Activated naive CD4-positive, alpha-beta T cell treated with anti-CD3 and anti-CD28 coated beads, Interleukin-2, amount 50 U/mL, for 72 hours (primary cell): ENCODE measurements around the gene MS4A4E. TPM values are rescaled to one million over a fixed set of nuclear protein-coding genes. Genes with fewer than 3 reads are reported as not detected.
"Not testable (repeated sequence)": the region's sequence is repeated elsewhere in the genome, so short reads cannot be mapped to it uniquely, and the experiment has no call there.

Experiments
- ATAC-seq, 2 donors: fragments of 150-1000 bp; cut with Tn5 transposase; 2 replicates each; pipeline ENCODE4 v1.10.0; 2021; ENCODE audit warnings: mild to moderate bottlenecking in 2 of 2, moderate library complexity in 2 of 2
- DNase-seq, 2 donors: peaks; one replicate each; pipeline ENCODE4 v3.0.0; 2021 to 2022; ENCODE audit warnings: low spot score in 2 of 2
- H3K27ac Mint-ChIP-seq, 2 donors: one replicate each; pipeline ENCODE4 v1.8.0; 2022; ENCODE audit warnings: mild to moderate bottlenecking in 2 of 2, mixed read lengths in 2 of 2
- H3K36me3 Mint-ChIP-seq, 2 donors: one replicate each; pipeline ENCODE4 v1.8.0; 2022; ENCODE audit warnings: mixed read lengths in 2 of 2
- H3K9me3 Mint-ChIP-seq, 2 donors: one replicate each; pipeline ENCODE4 v1.8.0; 2022; ENCODE audit warnings: mixed read lengths in 2 of 2
- total RNA-seq, 2 donors: library from RNA; stranded (reverse); gene quantifications; one replicate each; pipeline ENCODE4 v1.2.3, GENCODE V29; 2022

MS4A4E gene
- not detected for total RNA-seq

GRCh38 chr11:60242740-60243239 lies at the start of gene MS4A4E:
MS4A4E (minus strand) TSS chr11:60243137; CDS start chr11:60230055, 13,082 bp downstream.
- DNase-seq: no peak
- Mint-ChIP-seq H3K27ac (no peak within 1 kb of the TSS), H3K9me3 (no peaks in the 10 kb centered on the region), H3K36me3 (no peaks in the 10 kb centered on the region)
- no peak for ATAC-seq

GRCh38 chr11:60292145-60292544 lies 49.2 kb upstream of the MS4A4E start:
- Mint-ChIP-seq H3K36me3 (no peaks in the 10 kb centered on the region), H3K9me3 (no peaks in the 10 kb centered on the region), H3K27ac (no peak overlapping the region)
- ATAC-seq (no peak), DNase-seq (no peak)

- H3K36me3 Mint-ChIP-seq: no peaks in the 10 kb centered on the region
- no peaks in the 10 kb centered on the region for H3K9me3 Mint-ChIP-seq
- DNase-seq: no peak
- H3K27ac Mint-ChIP-seq: no peak overlapping the region
- peak in 1 of 2 donors; percentile 7 for ATAC-seq
These were observed 45.6 kb upstream of the MS4A4E start for GRCh38 chr11:60288531-60288930.

GRCh38 chr11:60285411-60286126 lies 42.6 kb upstream of the MS4A4E start:
- ATAC-seq, H3K27ac Mint-ChIP-seq, DNase-seq, H3K36me3 Mint-ChIP-seq, H3K9me3 Mint-ChIP-seq: not testable (repeated sequence)

- ATAC-seq (no peak), DNase-seq (no peak)
- Mint-ChIP-seq H3K36me3 (no peaks in the 10 kb centered on the region), H3K9me3 (no peaks in the 10 kb centered on the region), H3K27ac (no peak overlapping the region)
These were observed 39.3 kb upstream of the MS4A4E start for GRCh38 chr11:60282286-60282685.

GRCh38 chr11:60281485-60281884 lies 38.5 kb upstream of the MS4A4E start:
- no peak for ATAC-seq
- DNase-seq: no peak
- Mint-ChIP-seq H3K27ac (no peak overlapping the region), H3K9me3 (no peaks in the 10 kb centered on the region), H3K36me3 (no peaks in the 10 kb centered on the region)

- no peaks in the 10 kb centered on the region for H3K9me3 Mint-ChIP-seq
- no peak within 1 kb of the TSS for H3K27ac Mint-ChIP-seq
- ATAC-seq (no peak), DNase-seq (no peak)
- H3K36me3 Mint-ChIP-seq: no peaks in the 10 kb centered on the region
These were observed 37.5 kb upstream of the MS4A4E start, which contains the start of gene MS4A4A for GRCh38 chr11:60280412-60280811. MS4A4A (plus strand) TSS chr11:60280666; CDS start chr11:60280676, 10 bp downstream.

GRCh38 chr11:60274416-60274815 lies 31.5 kb upstream of the MS4A4E start:
- Mint-ChIP-seq H3K9me3 (peaks cover 0 to 7% of the 10 kb centered on the region in 2 donors), H3K36me3 (peaks cover 0 to 7% of the 10 kb centered on the region in 2 donors), H3K27ac (no peak overlapping the region)
- no peak for ATAC-seq
- DNase-seq: no peak

- ATAC-seq (peak; percentile 20 to 40), DNase-seq (peak in 1 of 2 donors; percentile 46)
- Mint-ChIP-seq H3K9me3 (peaks cover 4% of the 10 kb centered on the region in 2 donors), H3K27ac (no peak overlapping the region), H3K36me3 (no peaks in the 10 kb centered on the region)
These were observed 22.7 kb upstream of the MS4A4E start for GRCh38 chr11:60265373-60266214.

GRCh38 chr11:60264644-60265043 lies 21.7 kb upstream of the MS4A4E start:
- Mint-ChIP-seq H3K36me3 (no peaks in the 10 kb centered on the region), H3K9me3 (peaks cover 4 to 5% of the 10 kb centered on the region in 2 donors), H3K27ac (no peak overlapping the region)
- DNase-seq (no peak), ATAC-seq (no peak)

- ATAC-seq (no peak), DNase-seq (no peak)
- H3K9me3 Mint-ChIP-seq: peaks cover 4 to 5% of the 10 kb centered on the region in 2 donors
- H3K36me3 Mint-ChIP-seq: no peaks in the 10 kb centered on the region
- H3K27ac Mint-ChIP-seq: no peak overlapping the region
These were observed 20.5 kb upstream of the MS4A4E start for GRCh38 chr11:60263402-60263801.

GRCh38 chr11:60261014-60261413 lies 18.1 kb upstream of the MS4A4E start:
- no peak for ATAC-seq
- H3K27ac Mint-ChIP-seq: no peak overlapping the region
- DNase-seq: no peak
- no peaks in the 10 kb centered on the region for H3K36me3 Mint-ChIP-seq
- H3K9me3 Mint-ChIP-seq: peaks cover 4 to 5% of the 10 kb centered on the region in 2 donors

- no peak for ATAC-seq
These were observed 15.2 kb upstream of the MS4A4E start for GRCh38 chr11:60257956-60258722.

GRCh38 chr11:60252213-60253108 lies 9.5 kb upstream of the MS4A4E start:
- no peak overlapping the region for H3K27ac Mint-ChIP-seq
- peaks cover 0 to 6% of the 10 kb centered on the region in 2 donors for H3K9me3 Mint-ChIP-seq
- DNase-seq (no peak), ATAC-seq (no peak)
- peaks cover 6 to 7% of the 10 kb centered on the region in 2 donors for H3K36me3 Mint-ChIP-seq

More at GRCh38 chr11:60257956-60258722, 15.2 kb upstream of the MS4A4E start:
- no peak for DNase-seq
- Mint-ChIP-seq H3K27ac (no peak overlapping the region), H3K36me3 (peaks cover 6 to 7% of the 10 kb centered on the region in 2 donors), H3K9me3 (peaks cover 4 to 11% of the 10 kb centered on the region in 2 donors)

- DNase-seq: no peak
- no peak overlapping the region for H3K27ac Mint-ChIP-seq
- ATAC-seq: no peak
- H3K36me3 Mint-ChIP-seq: peaks cover 6 to 7% of the 10 kb centered on the region in 2 donors
- H3K9me3 Mint-ChIP-seq: peaks cover 0 to 6% of the 10 kb centered on the region in 2 donors
These were observed 8.7 kb upstream of the MS4A4E start for GRCh38 chr11:60251485-60252212.
